ENCODE measurements around the gene TTLL9.

Gene TTLL9

GRCh38 chr20:31829731-31830130 is 40.7 kb upstream of the TTLL9 start:
- DNase-seq (ENCODE audit: insufficient read length, low spot score), result no peak
- no peak for TF ChIP-seq SPI1 (IDR thresholded peaks at IDR 0.05; ENCODE audit: low read depth, low read length)
- TF ChIP-seq PAX5 (IDR thresholded peaks at IDR 0.05; ENCODE audit: insufficient read depth, low read length, severe bottlenecking), result no peak
- TF ChIP-seq POLR2A (IDR thresholded peaks at IDR 0.05; ENCODE audit: low read depth, low read length), result no peak
- TF ChIP-seq TAF1 (IDR thresholded peaks at IDR 0.05; ENCODE audit: low read depth, low read length), result no peak
- TF ChIP-seq POLR2AphosphoS5 (IDR thresholded peaks at IDR 0.05; ENCODE audit: low read depth, low read length), result no peak
- no peak for TF ChIP-seq POU2F2 (IDR thresholded peaks at IDR 0.05; ENCODE audit: low read depth, low read length)
- FAIRE-seq, result no peak

GRCh38 chr20:31830406-31830981 is 39.9 kb upstream of the TTLL9 start:
- DNase-seq (ENCODE audit: insufficient read length, low spot score) (no peak), FAIRE-seq (no peak)
- TF ChIP-seq POU2F2 (IDR thresholded peaks at IDR 0.05; ENCODE audit: low read depth, low read length) (no peak), POLR2A (IDR thresholded peaks at IDR 0.05; ENCODE audit: low read depth, low read length) (no peak), SPI1 (IDR thresholded peaks at IDR 0.05; ENCODE audit: low read depth, low read length) (no peak), PAX5 (IDR thresholded peaks at IDR 0.05; ENCODE audit: insufficient read depth, low read length, severe bottlenecking) (no peak), TAF1 (IDR thresholded peaks at IDR 0.05; ENCODE audit: low read depth, low read length) (no peak), POLR2AphosphoS5 (IDR thresholded peaks at IDR 0.05; ENCODE audit: low read depth, low read length) (no peak)

GRCh38 chr20:31831211-31831610 is 39.2 kb upstream of the TTLL9 start:
- FAIRE-seq, result no peak

GRCh38 chr20:31831771-31832306 is 38.6 kb upstream of the TTLL9 start:
- FAIRE-seq, result no peak
- TF ChIP-seq POLR2A (IDR thresholded peaks at IDR 0.05; ENCODE audit: low read depth, low read length) (no peak), PAX5 (IDR thresholded peaks at IDR 0.05; ENCODE audit: insufficient read depth, low read length, severe bottlenecking) (no peak), SPI1 (IDR thresholded peaks at IDR 0.05; ENCODE audit: low read depth, low read length) (no peak), POLR2AphosphoS5 (IDR thresholded peaks at IDR 0.05; ENCODE audit: low read depth, low read length) (no peak), TAF1 (IDR thresholded peaks at IDR 0.05; ENCODE audit: low read depth, low read length) (no peak), POU2F2 (IDR thresholded peaks at IDR 0.05; ENCODE audit: low read depth, low read length) (no peak)
- no peak for DNase-seq (ENCODE audit: insufficient read length, low spot score)

More at GRCh38 chr20:31831211-31831610, 39.2 kb upstream of the TTLL9 start:
- no peak for DNase-seq (ENCODE audit: insufficient read length, low spot score)
- no peak for TF ChIP-seq TAF1 (IDR thresholded peaks at IDR 0.05; ENCODE audit: low read depth, low read length)
- TF ChIP-seq PAX5 (IDR thresholded peaks at IDR 0.05; ENCODE audit: insufficient read depth, low read length, severe bottlenecking), result no peak
- TF ChIP-seq POLR2A (IDR thresholded peaks at IDR 0.05; ENCODE audit: low read depth, low read length), result no peak
- TF ChIP-seq POLR2AphosphoS5 (IDR thresholded peaks at IDR 0.05; ENCODE audit: low read depth, low read length), result no peak
- no peak for TF ChIP-seq POU2F2 (IDR thresholded peaks at IDR 0.05; ENCODE audit: low read depth, low read length)
- TF ChIP-seq SPI1 (IDR thresholded peaks at IDR 0.05; ENCODE audit: low read depth, low read length), result no peak

- DNase-seq (ENCODE audit: insufficient read length, low spot score), result peak; percentile 79
- FAIRE-seq, result peak; percentile 54
- TF ChIP-seq POU2F2 (IDR thresholded peaks at IDR 0.05; ENCODE audit: low read depth, low read length) (no peak), PAX5 (IDR thresholded peaks at IDR 0.05; ENCODE audit: insufficient read depth, low read length, severe bottlenecking) (no peak), TAF1 (IDR thresholded peaks at IDR 0.05; ENCODE audit: low read depth, low read length) (no peak), POLR2AphosphoS5 (IDR thresholded peaks at IDR 0.05; ENCODE audit: low read depth, low read length) (no peak), POLR2A (IDR thresholded peaks at IDR 0.05; ENCODE audit: low read depth, low read length) (no peak), SPI1 (IDR thresholded peaks at IDR 0.05; ENCODE audit: low read depth, low read length) (no peak)
These were observed 37.1 kb upstream of the TTLL9 start for GRCh38 chr20:31833130-31833930.

- TF ChIP-seq POLR2AphosphoS5 (IDR thresholded peaks at IDR 0.05; ENCODE audit: low read depth, low read length) (no peak), PAX5 (IDR thresholded peaks at IDR 0.05; ENCODE audit: insufficient read depth, low read length, severe bottlenecking) (no peak), POU2F2 (IDR thresholded peaks at IDR 0.05; ENCODE audit: low read depth, low read length) (no peak), POLR2A (IDR thresholded peaks at IDR 0.05; ENCODE audit: low read depth, low read length) (no peak), SPI1 (IDR thresholded peaks at IDR 0.05; ENCODE audit: low read depth, low read length) (no peak), TAF1 (IDR thresholded peaks at IDR 0.05; ENCODE audit: low read depth, low read length) (no peak)
- FAIRE-seq (no peak), DNase-seq (ENCODE audit: insufficient read length, low spot score) (no peak)
These were observed 36.4 kb upstream of the TTLL9 start for GRCh38 chr20:31833931-31834521.

GRCh38 chr20:31835554-31835953 is 34.9 kb upstream of the TTLL9 start:
- FAIRE-seq (no peak), DNase-seq (ENCODE audit: insufficient read length, low spot score) (no peak)
- no peak for TF ChIP-seq POLR2AphosphoS5 (IDR thresholded peaks at IDR 0.05; ENCODE audit: low read depth, low read length)
- no peak for TF ChIP-seq SPI1 (IDR thresholded peaks at IDR 0.05; ENCODE audit: low read depth, low read length)
- no peak for TF ChIP-seq POU2F2 (IDR thresholded peaks at IDR 0.05; ENCODE audit: low read depth, low read length)
- no peak for TF ChIP-seq PAX5 (IDR thresholded peaks at IDR 0.05; ENCODE audit: insufficient read depth, low read length, severe bottlenecking)
- TF ChIP-seq TAF1 (IDR thresholded peaks at IDR 0.05; ENCODE audit: low read depth, low read length), result no peak
- TF ChIP-seq POLR2A (IDR thresholded peaks at IDR 0.05; ENCODE audit: low read depth, low read length), result no peak

- DNase-seq (ENCODE audit: insufficient read length, low spot score) (peak; percentile 62), FAIRE-seq (peak; percentile 86)
- TF ChIP-seq POU2F2 (IDR thresholded peaks at IDR 0.05; ENCODE audit: low read depth, low read length) (0 out of 2 replicates have a peak, but pooled peaks have one; percentile 20), POLR2A (IDR thresholded peaks at IDR 0.05; ENCODE audit: low read depth, low read length) (no peak), SPI1 (IDR thresholded peaks at IDR 0.05; ENCODE audit: low read depth, low read length) (no peak), POLR2AphosphoS5 (IDR thresholded peaks at IDR 0.05; ENCODE audit: low read depth, low read length) (no peak), PAX5 (IDR thresholded peaks at IDR 0.05; ENCODE audit: insufficient read depth, low read length, severe bottlenecking) (no peak), TAF1 (IDR thresholded peaks at IDR 0.05; ENCODE audit: low read depth, low read length) (no peak)
These were observed 34.2 kb upstream of the TTLL9 start for GRCh38 chr20:31835977-31836852.
